Superior temporal gyrus (tissue), 1 donor: ENCODE measurements around the gene BUB3.

Source experiments
- DNase-seq: peaks from one replicate; pipeline ENCODE4 v3.0.0-alpha.2; 2016; ENCODE audit errors: extremely low spot score

Gene BUB3, protein sequence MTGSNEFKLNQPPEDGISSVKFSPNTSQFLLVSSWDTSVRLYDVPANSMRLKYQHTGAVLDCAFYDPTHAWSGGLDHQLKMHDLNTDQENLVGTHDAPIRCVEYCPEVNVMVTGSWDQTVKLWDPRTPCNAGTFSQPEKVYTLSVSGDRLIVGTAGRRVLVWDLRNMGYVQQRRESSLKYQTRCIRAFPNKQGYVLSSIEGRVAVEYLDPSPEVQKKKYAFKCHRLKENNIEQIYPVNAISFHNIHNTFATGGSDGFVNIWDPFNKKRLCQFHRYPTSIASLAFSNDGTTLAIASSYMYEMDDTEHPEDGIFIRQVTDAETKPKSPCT

GRCh38 chr10:123154092-123154710 lies at the start of gene BUB3:
BUB3 (plus strand) TSS chr10:123154402; CDS start chr10:123154918, 516 bp downstream.
- DNase-seq = peak; percentile 100

DNA sequence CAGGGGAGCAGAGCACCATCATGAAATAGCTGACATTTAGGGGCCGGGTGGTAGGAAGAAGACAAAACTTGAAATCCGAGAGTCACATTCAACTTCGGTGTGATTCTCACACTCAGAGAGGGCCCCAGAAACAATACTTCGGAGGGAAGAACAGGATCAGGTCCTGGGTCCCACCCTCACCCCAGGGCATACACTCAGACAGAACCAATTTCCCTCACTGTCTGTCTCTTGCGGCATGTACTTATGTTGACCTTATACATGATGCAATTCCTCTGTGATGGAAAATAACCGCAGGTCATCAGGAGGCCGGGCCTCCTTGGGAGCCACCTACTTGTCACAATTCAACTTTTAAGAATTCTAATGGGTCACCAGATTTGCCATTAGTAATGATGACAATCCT lies 44.7 kb upstream of the BUB3 start:
- DNase-seq = no peak

GRCh38 chr10:123117644-123118417 lies 36.4 kb upstream of the BUB3 start:
- no peak for DNase-seq

DNA sequence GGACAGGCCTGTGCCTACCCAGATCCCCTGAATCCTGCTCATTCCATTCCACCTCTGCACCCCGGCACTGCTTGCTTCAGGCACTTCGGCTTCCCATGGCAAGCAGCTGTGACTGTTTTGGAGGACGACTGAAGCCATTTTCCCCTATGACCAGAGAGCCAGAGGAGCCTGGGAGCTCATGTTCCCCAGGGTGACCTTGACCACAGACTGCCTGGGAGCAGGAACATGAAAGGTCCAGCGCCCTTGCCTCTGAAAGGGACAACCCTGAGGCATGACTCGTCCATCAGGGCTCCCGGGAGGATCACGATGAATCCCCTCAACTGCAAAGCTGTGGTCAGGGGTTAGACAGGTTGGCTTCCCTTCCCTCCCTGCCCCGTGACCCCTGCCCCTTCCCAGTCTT lies 35.1 kb upstream of the BUB3 start:
- DNase-seq = no peak

DNA sequence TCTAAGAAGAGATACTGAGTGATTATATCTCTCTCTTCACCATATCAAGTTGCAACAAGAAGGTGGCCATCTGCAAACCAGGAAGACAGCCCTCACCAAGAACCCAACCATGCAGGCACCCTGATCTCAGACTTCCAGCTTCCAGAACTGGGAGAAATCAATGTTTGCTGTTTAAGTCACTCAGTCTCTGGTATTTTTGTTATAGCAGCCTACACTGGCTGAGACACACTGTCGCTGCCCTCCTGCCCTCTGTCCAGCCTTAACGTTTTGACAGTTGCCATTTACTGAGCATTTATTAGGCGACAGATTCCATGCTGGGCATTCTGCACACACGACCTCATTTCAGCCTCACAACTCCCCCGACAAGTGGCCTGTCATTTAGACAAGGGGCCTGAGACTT lies 28.0 kb upstream of the BUB3 start:
- no peak for DNase-seq

- DNase-seq = no peak
Observed at GRCh38 chr10:123129618-123130271, 24.5 kb upstream of the BUB3 start.

GRCh38 chr10:123132576-123133477 lies 21.4 kb upstream of the BUB3 start:
- peak; percentile 89 for DNase-seq

DNA sequence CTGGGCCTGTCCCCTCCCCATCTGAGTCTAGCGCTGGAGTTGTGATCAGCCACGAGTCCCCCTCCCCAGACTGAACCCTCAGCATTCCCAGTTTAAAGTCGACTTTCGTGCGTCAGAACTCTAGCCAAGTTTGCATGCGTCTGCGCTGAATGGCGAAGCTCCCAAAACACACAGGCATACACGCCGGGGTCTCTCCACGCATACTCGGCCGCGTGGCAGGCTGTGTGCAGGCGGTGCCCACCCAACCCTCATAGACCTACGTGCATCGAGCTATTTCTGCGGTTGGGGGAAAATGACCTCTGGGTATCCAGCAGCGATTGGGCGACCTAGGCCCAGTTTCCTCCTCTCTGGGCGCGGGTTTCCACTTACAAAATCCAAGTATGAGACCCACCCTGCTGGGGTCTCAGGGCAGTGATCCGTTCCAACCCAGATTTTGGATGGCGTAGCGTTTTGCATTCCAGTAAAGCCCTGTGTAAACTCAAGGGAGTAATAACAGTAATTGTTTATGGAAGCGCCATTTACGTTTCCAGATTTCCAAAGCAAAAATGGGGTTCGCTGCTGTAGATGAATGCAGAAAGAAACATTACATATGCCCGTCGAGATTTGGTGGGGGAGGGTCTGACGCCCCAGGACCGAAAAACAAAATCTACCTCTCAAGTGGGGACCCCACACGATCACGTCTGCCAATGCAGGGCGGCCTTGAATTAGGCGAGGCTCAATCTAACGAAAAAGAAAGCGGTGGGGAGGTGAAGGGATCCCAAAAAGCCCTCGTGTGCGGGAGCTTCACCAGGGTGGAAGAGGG lies 20.5 kb upstream of the BUB3 start:
- DNase-seq = no peak

DNA sequence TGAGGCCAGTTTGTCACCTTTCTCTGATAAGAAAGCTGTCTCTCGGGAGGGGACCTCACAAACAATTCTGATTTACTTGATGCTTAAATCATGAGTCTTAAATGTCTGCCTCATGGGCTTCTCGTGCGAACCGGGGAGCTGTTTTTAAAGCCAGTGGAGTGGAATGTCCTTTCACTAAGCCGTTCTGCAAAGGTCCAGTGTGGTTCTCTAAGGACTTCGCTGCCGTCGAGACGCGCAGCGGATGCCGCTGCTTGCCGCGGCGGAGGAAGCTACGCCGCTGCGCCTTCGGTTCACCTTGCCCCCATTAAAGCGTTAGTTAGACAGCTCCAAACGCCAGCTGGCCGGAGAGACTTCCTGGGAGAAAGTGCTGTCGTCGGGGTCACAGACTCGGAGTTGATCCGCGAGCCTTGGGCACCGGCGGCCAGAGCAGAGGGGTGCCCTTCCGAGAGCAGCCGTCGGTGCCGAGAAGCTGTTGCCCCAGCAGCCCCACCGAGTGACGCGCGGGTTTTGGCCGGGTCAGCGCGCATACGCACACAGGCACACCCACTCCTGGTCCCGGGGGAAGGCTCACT lies 19.8 kb upstream of the BUB3 start:
- DNase-seq = no peak

DNA sequence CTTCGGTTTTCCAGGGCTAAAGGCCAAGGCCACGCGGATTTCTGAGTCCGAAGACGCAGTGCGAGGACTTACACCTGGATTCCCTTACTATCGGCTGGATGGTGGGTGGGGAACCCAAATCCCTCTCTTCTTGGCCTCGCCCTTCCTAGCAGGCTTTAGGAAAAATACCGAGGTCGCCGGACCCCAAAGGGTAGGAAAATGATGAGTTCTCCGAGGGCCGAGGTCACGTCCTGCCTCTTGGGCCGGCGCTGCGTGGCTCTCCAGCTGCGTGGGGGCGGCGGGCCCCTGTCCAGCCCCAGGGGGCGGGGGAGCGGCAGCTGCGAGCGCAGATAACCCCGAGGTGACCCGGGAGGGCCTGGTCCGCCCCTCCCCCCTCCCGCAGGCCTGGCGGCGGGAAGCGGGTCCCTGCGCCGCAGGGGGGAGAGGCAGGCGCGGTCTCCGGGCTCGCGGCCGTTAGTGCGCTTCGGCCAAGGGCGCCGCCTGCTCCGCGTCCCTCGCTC lies 19.2 kb upstream of the BUB3 start:
- DNase-seq = no peak

GRCh38 chr10:123135415-123136141 lies 18.6 kb upstream of the BUB3 start, which contains the start of gene HMX3:
HMX3 (plus strand) TSS chr10:123135970; CDS start chr10:123136051, 81 bp downstream.
- DNase-seq = no peak

DNA sequence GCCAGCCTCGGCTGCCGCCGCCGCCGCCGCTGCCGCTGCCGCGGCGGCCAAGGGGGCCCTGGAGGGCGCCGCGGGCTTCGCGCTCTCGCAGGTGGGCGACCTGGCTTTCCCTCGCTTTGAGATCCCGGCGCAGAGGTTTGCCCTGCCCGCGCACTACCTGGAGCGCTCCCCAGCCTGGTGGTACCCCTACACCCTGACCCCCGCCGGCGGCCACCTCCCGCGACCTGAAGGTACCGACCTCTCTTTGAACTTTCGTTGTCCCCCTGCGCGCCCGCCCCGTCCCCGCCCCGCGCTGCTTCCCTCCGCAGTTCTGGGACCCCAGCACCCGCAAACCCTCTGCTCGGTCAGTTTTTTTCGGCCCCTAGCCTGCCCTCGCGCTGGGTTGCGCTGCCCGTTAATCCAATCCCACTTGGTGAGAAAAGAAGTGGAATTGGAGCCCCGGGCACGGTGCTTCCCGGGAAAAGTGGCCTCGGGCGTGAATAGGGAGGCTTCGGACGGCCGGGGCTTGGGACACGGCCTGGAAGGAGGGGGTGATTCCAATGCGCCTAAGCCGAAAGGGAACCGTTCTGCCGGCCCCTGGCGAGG lies 17.9 kb upstream of the BUB3 start:
- no peak for DNase-seq

GRCh38 chr10:123136806-123137642 lies 17.2 kb upstream of the BUB3 start:
- no peak for DNase-seq

- no peak for DNase-seq
Observed at GRCh38 chr10:123139165-123139520, 15.1 kb upstream of the BUB3 start.

DNA sequence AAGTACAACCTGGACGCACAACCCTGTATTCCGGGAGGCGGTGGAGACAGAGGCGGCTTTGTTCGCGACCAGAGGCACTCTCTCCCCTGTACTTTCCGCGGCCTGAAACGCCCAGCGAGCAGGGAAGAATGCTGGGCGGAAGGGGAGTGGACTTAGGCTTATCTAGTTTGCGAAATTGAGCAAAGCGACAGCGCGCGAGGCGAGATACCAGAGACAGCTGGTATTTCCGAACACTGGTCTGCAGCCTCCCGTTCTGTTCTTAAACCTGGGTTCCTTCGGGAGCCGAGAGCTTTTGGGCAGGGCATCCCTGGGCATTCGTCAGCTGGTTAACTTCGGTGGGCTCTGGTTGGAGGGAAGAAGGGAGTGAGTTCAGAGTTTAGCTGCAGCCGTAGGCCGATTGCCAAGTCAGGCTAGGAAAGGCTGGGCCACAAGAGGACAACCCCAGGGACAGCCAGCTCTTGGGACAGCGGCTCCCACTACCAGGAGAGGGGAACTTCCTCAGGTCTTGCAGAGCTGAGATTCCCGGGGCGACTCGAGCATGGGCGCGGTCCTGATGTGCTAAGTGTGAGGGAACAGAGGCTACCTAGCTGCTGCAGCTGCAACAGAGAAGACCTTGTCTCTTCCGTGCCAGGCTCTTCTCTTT lies 14.6 kb upstream of the BUB3 start:
- no peak for DNase-seq

GRCh38 chr10:123140164-123140982 lies 13.8 kb upstream of the BUB3 start:
- DNase-seq = no peak
